NCI-H2107 treated with DMSO at 0.1 percent for 48 hours (cell line): ENCODE results near the gene RAPGEF2.

Source experiments
- DNase-seq: peaks from one replicate; lab custom pipeline; 2025; ENCODE audit not compliant: unreplicated experiment; lab: John Stamatoyannopoulos, UW

Gene RAPGEF2

DNA sequence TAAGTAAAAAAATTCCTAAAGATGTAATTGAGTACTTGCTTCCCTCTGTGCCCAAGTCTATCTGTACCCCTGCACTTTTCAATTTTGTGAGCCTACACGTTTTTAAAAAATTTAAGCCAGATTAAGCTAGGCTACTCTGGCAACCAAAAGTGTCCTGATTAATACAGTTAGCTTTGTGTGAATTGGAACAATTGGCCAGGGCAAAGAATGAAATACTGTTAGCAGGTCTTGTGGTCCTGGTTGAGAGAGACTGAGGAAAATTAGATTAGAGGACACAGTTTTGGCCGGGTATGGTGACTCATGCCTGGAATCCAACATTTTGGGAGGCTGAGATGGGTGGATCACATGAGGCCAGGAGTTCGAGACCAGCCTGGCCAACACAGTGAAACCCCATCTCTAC, 293.3 kb downstream of the RAPGEF2 start:
- no peak for DNase-seq

DNA sequence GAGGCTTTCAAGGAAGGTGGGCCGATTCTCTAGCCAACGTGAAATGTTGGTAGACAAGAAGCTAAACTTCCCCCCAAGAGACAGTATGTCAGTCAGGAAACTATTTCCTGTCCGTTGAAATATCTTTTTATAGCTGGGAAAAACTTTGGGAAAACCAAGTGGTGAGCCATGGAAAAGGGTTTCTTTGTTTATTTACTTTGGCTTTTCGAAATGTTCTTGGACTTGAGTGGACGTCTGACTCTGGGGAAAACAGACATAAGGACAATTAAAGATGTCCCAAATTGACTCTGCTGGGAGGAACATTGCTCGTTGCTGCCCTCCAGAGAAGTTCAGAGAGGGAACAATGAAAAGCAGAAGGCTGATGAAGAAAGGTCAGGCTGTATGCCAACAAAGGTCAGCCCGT, 295.4 kb downstream of the RAPGEF2 start:
- DNase-seq, result no peak

DNA sequence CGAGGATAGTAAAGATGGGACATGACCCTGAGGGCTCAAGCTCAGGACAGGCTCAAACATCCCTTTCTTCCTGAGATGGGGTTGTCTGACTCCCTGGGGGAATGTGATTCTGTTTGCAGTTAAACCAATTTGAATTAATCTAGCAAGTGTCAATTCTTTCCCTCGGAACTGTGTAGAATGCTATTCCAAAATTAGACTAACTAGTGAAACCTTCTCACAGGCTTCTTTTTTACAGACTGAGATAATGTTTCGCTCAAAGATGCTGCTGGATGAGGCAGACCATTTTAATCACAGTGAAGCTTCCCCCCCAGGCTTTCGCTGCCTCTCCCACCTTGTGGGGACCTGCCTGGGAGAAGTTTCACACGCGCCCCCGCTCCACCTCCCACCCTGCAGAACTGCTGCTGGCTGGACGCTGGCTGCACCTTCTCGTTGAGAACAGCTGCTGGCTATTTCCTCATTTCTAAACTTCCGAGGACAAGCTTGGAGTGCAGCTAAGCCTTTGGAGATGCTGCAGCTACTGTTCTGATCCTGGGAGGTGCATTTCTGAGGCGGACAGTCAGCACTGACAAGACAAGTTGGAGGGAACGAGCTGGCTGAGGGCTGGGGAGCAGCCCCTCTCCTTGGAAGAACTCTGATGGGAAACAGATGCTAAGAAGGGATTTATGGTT, 297.8 kb downstream of the RAPGEF2 start:
- DNase-seq, result no peak

DNA sequence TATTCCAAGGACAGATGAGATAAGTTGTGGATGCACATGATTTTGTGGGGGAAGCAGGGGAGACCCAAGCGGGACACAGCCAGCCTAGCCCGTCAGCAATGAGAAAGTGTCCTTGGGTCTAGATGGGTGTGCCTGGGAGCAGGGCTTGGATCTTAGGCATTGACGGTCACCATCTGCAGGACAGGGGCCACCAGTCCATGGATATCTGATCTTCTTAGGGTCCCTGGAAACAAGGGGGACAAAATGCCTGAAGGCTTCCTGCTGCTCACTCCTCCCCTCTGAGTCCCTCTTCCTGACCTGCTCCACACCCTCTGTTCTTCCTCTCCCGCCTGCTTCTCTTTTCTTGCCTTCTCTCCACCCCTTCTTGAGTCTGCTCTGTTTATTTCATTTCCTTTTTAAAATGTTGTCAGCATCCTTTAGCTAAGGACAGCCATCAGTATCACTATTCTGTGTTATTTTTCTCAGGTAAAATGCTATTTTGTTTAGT, 298.4 kb downstream of the RAPGEF2 start:
- DNase-seq, result no peak

DNA sequence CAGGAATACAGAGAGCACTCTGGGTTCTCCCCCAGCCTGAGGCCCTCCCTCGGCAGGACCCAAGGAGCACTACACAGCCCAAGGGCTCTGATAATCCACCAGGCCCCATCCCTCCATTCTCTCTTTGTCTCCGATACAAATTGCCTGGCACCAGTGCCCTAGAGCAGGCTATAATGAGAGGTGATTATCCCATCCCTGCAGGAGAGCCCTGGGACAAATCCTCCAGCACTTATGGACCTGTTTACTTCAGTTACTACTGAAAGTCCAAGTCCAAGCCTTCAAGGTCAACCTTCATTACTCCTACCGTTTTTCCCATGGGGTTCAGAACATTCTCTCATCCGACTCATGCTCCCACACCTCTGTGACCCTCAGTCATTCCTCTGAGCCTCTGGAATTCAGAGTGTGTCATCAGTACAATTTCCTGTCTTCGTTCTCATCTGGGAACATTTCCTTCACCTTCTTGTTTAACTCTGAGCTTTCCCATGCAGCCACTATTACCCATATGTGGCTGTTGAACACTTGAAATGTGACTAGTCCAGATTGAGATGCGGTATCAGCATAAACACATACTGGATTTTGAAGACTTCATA, 299.0 kb downstream of the RAPGEF2 start:
- DNase-seq, result no peak
